Measurements from ENCODE around the gene PCDHB14. TPM values are rescaled to one million over a fixed set of nuclear protein-coding genes. Genes with fewer than 3 reads are reported as not detected.

PCDHB14 gene
- total and polyA plus RNA-seq, 2 of the 4 experiments (the other 2 are of a cell fraction) = 0.18 to 0.36 TPM

DNA sequence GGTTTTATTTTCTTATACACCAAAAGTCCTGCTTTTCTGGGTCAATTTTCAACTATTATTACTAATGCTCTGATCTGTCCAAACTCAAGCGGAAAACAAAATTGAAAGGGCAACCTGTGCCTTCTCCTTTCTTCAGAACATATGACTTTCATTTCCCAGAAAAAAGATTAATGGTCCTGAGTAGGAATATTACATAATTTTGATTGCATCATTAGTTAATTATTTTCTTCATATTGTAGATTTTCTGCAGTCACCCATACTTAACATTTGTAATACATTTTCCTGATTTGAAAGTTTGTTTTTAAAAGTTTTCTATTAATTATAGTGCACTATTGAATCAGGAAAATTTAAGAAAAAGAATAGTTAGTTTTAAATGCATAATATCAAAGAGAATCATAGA is 47.2 kb upstream of the PCDHB14 start:
- no peak for TF ChIP-seq SMC3 (IDR thresholded peaks at IDR 0.05; ENCODE audit: low read depth, low read length)
- no peak for TF ChIP-seq MAFK (IDR thresholded peaks at IDR 0.05; ENCODE audit: low read depth, low read length)
- TF ChIP-seq MXI1 (IDR thresholded peaks at IDR 0.05; ENCODE audit: borderline replicate concordance, low read depth, low read length) = no peak
- TF ChIP-seq NFE2L2 (IDR thresholded peaks at IDR 0.05; ENCODE audit: low read depth, low read length) = no peak
- TF ChIP-seq, protein P1, sequence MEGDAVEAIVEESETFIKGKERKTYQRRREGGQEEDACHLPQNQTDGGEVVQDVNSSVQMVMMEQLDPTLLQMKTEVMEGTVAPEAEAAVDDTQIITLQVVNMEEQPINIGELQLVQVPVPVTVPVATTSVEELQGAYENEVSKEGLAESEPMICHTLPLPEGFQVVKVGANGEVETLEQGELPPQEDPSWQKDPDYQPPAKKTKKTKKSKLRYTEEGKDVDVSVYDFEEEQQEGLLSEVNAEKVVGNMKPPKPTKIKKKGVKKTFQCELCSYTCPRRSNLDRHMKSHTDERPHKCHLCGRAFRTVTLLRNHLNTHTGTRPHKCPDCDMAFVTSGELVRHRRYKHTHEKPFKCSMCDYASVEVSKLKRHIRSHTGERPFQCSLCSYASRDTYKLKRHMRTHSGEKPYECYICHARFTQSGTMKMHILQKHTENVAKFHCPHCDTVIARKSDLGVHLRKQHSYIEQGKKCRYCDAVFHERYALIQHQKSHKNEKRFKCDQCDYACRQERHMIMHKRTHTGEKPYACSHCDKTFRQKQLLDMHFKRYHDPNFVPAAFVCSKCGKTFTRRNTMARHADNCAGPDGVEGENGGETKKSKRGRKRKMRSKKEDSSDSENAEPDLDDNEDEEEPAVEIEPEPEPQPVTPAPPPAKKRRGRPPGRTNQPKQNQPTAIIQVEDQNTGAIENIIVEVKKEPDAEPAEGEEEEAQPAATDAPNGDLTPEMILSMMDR (conservative IDR thresholded peaks at IDR 0.05; ENCODE audit: low read depth, low read length) = no peak
- no peak for TF ChIP-seq RCOR1 (IDR thresholded peaks at IDR 0.05; ENCODE audit: insufficient replicate concordance, low read length)
- TF ChIP-seq RAD21 (IDR thresholded peaks at IDR 0.05; ENCODE audit: low read length) = no peak
- TF ChIP-seq POLR2A (IDR thresholded peaks at IDR 0.05; ENCODE audit: low read depth, low read length) = no peak
- no peak for TF ChIP-seq RFX5 (IDR thresholded peaks at IDR 0.05; ENCODE audit: low read depth, low read length)
- no peak for TF ChIP-seq MAZ (IDR thresholded peaks at IDR 0.05; ENCODE audit: borderline replicate concordance, low read depth, low read length)
- no peak for TF ChIP-seq FOS (IDR thresholded peaks at IDR 0.05; ENCODE audit: low read depth, low read length)
- no peak for TF ChIP-seq CHD1 (IDR thresholded peaks at IDR 0.05; ENCODE audit: low read depth, low read length)
- TF ChIP-seq, protein P2, sequence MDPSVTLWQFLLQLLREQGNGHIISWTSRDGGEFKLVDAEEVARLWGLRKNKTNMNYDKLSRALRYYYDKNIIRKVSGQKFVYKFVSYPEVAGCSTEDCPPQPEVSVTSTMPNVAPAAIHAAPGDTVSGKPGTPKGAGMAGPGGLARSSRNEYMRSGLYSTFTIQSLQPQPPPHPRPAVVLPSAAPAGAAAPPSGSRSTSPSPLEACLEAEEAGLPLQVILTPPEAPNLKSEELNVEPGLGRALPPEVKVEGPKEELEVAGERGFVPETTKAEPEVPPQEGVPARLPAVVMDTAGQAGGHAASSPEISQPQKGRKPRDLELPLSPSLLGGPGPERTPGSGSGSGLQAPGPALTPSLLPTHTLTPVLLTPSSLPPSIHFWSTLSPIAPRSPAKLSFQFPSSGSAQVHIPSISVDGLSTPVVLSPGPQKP (IDR thresholded peaks at IDR 0.05; ENCODE audit: borderline replicate concordance, low read depth, low read length) = no peak
- no peak for TF ChIP-seq CEBPB (IDR thresholded peaks at IDR 0.05; ENCODE audit: low read depth, low read length)
- no peak for TF ChIP-seq BHLHE40 (IDR thresholded peaks at IDR 0.05; ENCODE audit: low read depth, low read length)
- TF ChIP-seq, protein P3, sequence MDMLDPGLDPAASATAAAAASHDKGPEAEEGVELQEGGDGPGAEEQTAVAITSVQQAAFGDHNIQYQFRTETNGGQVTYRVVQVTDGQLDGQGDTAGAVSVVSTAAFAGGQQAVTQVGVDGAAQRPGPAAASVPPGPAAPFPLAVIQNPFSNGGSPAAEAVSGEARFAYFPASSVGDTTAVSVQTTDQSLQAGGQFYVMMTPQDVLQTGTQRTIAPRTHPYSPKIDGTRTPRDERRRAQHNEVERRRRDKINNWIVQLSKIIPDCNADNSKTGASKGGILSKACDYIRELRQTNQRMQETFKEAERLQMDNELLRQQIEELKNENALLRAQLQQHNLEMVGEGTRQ (IDR thresholded peaks at IDR 0.05; ENCODE audit: low read depth, low read length) = no peak
- H3K23ac ChIP-seq (ENCODE audit: low read depth, low read length) = no peak overlapping the region
- ChIA-PET POLR2A (ENCODE audit: unreplicated experiment) (no interaction called here), CTCF (no interaction called here)
- no peak for DNase-seq
- H4K20me1 ChIP-seq (ENCODE audit: insufficient read depth, low read length) = no peaks in the 10 kb centered on the region
- no peak overlapping the region for H2BK120ac ChIP-seq (ENCODE audit: low read depth, low read length)
- H3K4me1 ChIP-seq (ENCODE audit: control insufficient read depth, insufficient read depth, low read length) = no peaks in the 10 kb centered on the region
- no peak overlapping the region for H2AFZ ChIP-seq (replicated peaks; ENCODE audit: low read length, poor library complexity)
- no peak overlapping the region for H4K91ac ChIP-seq (ENCODE audit: insufficient read depth, low read depth, low read length)
- ATAC-seq (ENCODE audit: low read depth) = no peak
- intact Hi-C loops (cut with micrococcal nuclease) (no loop called here), in situ Hi-C loops (cut with MboI; ENCODE audit: low sequenced_read_pairs) (no loop called here), dilution Hi-C loops (cut with HindIII; ENCODE audit: low sequenced_read_pairs, unreplicated experiment) (no loop called here)
- no peak overlapping the region for H3K14ac ChIP-seq (replicated peaks; ENCODE audit: low read depth, low read length)
- no peak overlapping the region for H3K18ac ChIP-seq (ENCODE audit: low read depth, low read length)
- H3K4me2 ChIP-seq (ENCODE audit: low read depth, low read length) = no peak overlapping the region
- H3K4ac ChIP-seq (ENCODE audit: low read depth, low read length) = no peak overlapping the region
- H3K27ac ChIP-seq (ENCODE audit: insufficient read depth, low read length) = no peak overlapping the region
- H4K5ac ChIP-seq (ENCODE audit: low read depth, low read length) = no peak overlapping the region
- H3K56ac ChIP-seq (ENCODE audit: extremely low read depth, insufficient read depth, low read length) = no peak overlapping the region
- no peak overlapping the region for H4K8ac ChIP-seq (ENCODE audit: low read depth in 2 of 2, low read length in 2 of 2)
- H3K9me1 ChIP-seq (ENCODE audit: insufficient read depth, low read length) = no peaks in the 10 kb centered on the region
- BruUV-seq (replicated peaks) = no TSS peak
- H3K9ac ChIP-seq (ENCODE audit: low read depth, low read length) = no peak overlapping the region
- no peak overlapping the region for H2BK15ac ChIP-seq (ENCODE audit: low read depth, low read length)
- no peak overlapping the region for H2AK9ac ChIP-seq (replicated peaks; ENCODE audit: low read depth, low read length, poor library complexity)
- no peak overlapping the region for H2AK5ac ChIP-seq (ENCODE audit: low read depth, low read length)
- no peak overlapping the region for H3K4me3 ChIP-seq (ENCODE audit: insufficient read depth, low read depth, low read length)
- no peak overlapping the region for H2BK20ac ChIP-seq (ENCODE audit: low read depth, low read length)
- no peak overlapping the region for H2BK5ac ChIP-seq (ENCODE audit: low read depth, low read length, poor library complexity, severe bottlenecking)
- peaks cover 22% of the 10 kb centered on the region; the same call in 1 of the 2 replicates for H3K9me3 ChIP-seq (ENCODE audit: control insufficient read depth, insufficient read depth, low read length)
- H3K27me3 ChIP-seq (ENCODE audit: control insufficient read depth, insufficient read depth, low read length) = no peaks in the 10 kb centered on the region
- no peaks in the 10 kb centered on the region for H3K36me3 ChIP-seq (ENCODE audit: control insufficient read depth, insufficient read depth, low read length)
- WGBS, 2 experiments (ENCODE audit: extremely low coverage in 2 of 2, insufficient read length in 1 of 2) = no CpG with 5 or more reads among the region's 1 CpG
- no peaks in the 10 kb centered on the region for H3K79me1 ChIP-seq (ENCODE audit: low read depth in 1 of 2, low read length in 2 of 2)

Measured in IMR-90 (cell line).